ENCODE data around the gene DUSP3.

The DUSP3 gene

DNA sequence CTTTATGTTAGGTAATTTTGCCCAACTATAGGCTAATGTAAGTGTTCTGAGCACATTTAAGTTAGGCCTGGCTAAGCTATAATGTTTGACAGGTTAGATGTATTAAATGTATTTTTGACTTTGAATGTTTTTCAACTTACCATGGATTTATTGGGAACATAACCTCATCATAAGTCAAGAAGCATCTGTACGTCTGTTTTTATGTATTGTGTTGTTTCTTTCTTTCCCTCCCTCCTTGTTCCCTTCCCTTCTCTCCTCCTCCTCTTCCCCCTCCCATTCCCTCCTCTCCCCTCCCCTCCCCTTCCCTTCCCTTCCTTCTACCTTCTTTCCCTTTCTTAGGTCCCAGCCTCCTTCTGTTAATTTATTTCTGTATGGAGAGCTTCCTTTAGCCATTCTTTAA is 10.7 kb upstream of the DUSP3 start:
- Mint-ChIP-seq H3K36me3 (no peaks in the 10 kb centered on the region), H3K27ac (no peak overlapping the region), H3K9me3 (peaks cover 1% of the 10 kb centered on the region), H3K4me1 (peaks cover 7% of the 10 kb centered on the region), H3K27me3 (peaks cover 17% of the 10 kb centered on the region), H3K4me3 (no peak overlapping the region)
- ATAC-seq (ENCODE audit: low read depth) (no peak), DNase-seq (ENCODE audit: low spot score in 2 of 2) (no peak)

DNA sequence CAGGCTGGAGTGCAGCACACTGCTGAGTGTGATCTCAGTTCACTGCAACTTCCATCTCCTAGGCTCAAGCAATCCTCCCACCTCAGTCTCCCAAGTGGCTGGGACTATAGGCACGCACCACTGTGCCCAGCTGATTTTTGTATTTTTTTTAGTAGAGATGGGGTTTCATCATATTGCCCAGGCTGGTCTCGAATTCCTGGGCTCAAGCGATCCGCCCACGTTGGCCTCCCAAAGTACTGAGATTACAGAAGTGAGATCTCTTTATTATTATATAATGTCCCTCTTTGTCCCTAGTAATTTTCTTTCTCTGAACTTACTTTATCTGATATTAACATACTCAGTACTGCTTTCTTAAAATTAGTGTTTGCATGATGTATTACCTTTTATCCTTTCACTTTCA is 9.8 kb upstream of the DUSP3 start:
- Mint-ChIP-seq H3K27me3 (peaks cover 15% of the 10 kb centered on the region), H3K9me3 (peaks cover 1% of the 10 kb centered on the region), H3K4me3 (no peak overlapping the region), H3K27ac (no peak overlapping the region), H3K36me3 (no peaks in the 10 kb centered on the region), H3K4me1 (peaks cover 7% of the 10 kb centered on the region)
- no peak for ATAC-seq (ENCODE audit: low read depth)
- no peak for DNase-seq (ENCODE audit: low spot score in 2 of 2)

DNA sequence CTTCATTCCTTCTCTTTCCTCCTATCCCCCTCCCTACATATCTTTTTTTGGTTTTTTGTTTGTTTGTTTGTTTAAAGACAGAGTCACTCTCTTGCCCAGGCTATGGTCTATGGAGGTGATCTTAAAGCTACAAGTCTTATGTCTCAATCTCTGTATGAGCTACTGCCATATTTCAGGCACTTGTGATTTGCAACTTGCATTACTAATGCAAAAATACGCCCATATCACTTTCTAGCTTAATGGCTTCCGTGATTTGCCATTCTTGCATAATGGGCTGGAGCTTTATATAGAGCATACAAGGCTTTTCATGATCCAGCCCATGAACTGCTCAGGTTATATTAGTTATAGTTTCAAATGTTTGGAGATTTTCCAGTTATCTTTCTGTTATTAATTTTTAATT is 9.0 kb upstream of the DUSP3 start:
- no peak for DNase-seq (ENCODE audit: low spot score in 2 of 2)
- H3K9me3 Mint-ChIP-seq = peaks cover 1% of the 10 kb centered on the region
- H3K4me1 Mint-ChIP-seq = peaks cover 7% of the 10 kb centered on the region
- H3K36me3 Mint-ChIP-seq = no peaks in the 10 kb centered on the region
- peaks cover 17% of the 10 kb centered on the region for H3K27me3 Mint-ChIP-seq
- ATAC-seq (ENCODE audit: low read depth) = no peak
- H3K4me3 Mint-ChIP-seq = no peak overlapping the region
- no peak overlapping the region for H3K27ac Mint-ChIP-seq

DNA sequence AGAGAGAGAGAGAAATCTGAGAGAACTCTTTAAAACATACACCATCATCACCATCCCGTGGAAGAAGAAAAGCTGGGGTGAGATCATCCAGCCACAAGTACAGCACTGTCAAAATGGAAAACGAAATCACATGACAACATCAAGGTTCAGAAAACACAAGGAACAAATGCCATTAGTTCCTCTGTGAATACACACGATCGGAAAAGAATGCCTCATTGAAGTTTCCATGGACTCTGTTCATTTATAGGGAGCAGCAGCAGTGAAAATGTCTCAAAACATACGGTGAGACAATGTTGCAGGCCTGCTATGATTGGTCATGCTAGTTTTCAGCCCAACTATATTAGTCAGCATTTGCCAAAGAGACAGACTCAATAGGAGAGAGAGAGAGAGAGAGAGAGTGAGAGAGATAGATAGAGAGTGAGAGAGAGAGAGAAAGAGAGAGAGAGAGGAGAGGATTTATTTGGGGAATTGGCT is 5.9 kb upstream of the DUSP3 start:
- Mint-ChIP-seq H3K4me3 (no peak overlapping the region), H3K27ac (no peak overlapping the region), H3K36me3 (no peaks in the 10 kb centered on the region), H3K4me1 (peaks cover 2% of the 10 kb centered on the region), H3K9me3 (peaks cover under 1% of the 10 kb centered on the region), H3K27me3 (peaks cover 25% of the 10 kb centered on the region)
- ATAC-seq (ENCODE audit: low read depth) = no peak
- no peak for DNase-seq (ENCODE audit: low spot score in 2 of 2)

DNA sequence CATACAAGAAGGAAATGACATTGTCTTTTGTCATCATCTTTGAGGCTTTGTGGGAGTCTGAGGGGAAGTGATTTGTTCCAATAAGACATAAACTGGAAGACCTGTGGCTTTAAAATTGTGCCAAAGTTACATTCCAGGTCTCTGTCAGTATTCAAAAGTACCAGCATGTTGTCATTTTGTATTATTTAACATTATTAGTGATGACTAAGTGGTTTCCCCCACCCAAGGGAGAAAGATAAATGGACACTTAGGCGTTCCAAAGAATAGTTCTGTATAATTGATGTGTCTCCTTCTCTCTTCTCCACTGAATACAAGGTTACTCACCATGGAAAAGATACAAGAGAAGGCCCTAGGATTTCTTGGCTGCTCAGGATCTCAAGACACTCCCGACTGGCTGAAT is 5.3 kb upstream of the DUSP3 start:
- DNase-seq (ENCODE audit: low spot score in 2 of 2) (no peak), ATAC-seq (ENCODE audit: low read depth) (no peak)
- Mint-ChIP-seq H3K27ac (no peak overlapping the region), H3K4me3 (no peak overlapping the region), H3K9me3 (no peaks in the 10 kb centered on the region), H3K4me1 (peaks cover 4% of the 10 kb centered on the region), H3K36me3 (no peaks in the 10 kb centered on the region), H3K27me3 (peaks cover 23% of the 10 kb centered on the region)

DNA sequence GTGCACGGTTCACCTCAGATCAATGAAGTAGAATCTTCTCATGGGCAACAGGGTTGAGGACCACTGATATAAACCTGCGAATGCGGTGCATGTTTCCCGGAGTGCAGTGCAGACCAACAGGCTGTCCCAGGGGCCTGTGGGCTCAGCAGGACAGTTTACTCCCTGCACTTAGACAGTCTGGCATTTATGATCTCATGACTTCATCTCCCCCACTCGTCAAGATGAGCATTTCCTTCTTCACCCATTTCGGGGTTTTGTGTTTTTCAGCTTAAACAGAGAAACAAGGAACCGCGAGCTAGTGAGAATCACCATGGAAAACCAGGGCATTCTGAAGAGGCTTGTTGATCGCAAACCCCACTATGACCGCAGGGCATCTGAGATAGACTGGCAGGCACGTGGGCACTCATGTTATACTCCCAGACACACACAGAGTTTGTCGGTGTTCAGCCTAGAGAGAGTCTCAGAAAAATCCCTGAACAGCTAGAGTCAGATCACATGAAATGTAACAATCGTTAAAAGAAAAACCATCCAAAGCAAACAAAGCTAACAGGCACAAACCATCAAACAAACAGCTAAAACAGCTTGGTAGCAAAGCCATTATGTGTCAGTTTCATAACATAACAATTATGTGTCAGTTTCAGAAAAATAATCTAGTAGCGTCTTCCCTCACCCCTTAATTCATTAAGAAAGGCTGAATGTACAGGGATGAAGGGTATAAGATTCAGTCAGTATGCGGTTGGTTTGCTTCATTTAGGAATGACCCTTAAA is 4.3 kb upstream of the DUSP3 start:
- DNase-seq (ENCODE audit: low spot score in 2 of 2) (no peak), ATAC-seq (ENCODE audit: low read depth) (no peak)
- no peak overlapping the region for H3K4me3 Mint-ChIP-seq
- H3K9me3 Mint-ChIP-seq = no peaks in the 10 kb centered on the region
- peaks cover 4% of the 10 kb centered on the region for H3K4me1 Mint-ChIP-seq
- peaks cover 23% of the 10 kb centered on the region for H3K27me3 Mint-ChIP-seq
- H3K27ac Mint-ChIP-seq = no peak overlapping the region
- no peaks in the 10 kb centered on the region for H3K36me3 Mint-ChIP-seq

DNA sequence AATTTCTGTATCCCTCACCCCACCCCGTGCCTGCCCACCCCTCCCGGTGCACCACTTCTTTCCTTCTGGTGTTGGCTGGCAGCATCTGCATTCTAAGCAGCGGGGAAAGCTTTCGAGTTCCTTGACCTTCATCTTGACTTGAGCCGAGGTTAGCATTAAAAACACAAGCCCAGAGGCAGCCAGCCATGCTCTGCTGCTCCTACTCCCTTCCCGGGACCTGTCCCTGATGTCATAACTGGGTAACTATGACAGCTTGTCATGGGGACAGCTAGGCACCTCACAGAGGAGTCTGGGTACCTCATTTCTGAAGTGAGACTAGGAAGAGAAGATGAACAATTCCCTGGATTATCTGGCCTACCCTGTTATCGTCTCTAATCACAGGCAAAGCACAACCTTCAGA is 1.4 kb upstream of the DUSP3 start, which contains the start of gene CFAP97D1:
Gene CFAP97D1, plus strand, starts transcription at position 301 of the 400 bp plus-strand sequence. Its CDS starts 28 bp downstream, at position 329.
- peaks cover 18% of the 10 kb centered on the region for H3K27me3 Mint-ChIP-seq
- peaks cover 4% of the 10 kb centered on the region for H3K4me1 Mint-ChIP-seq
- no peaks in the 10 kb centered on the region for H3K36me3 Mint-ChIP-seq
- peak within 1 kb of the TSS; percentile 65 for H3K4me3 Mint-ChIP-seq
- ATAC-seq (ENCODE audit: low read depth) = no peak
- H3K27ac Mint-ChIP-seq = no peak within 1 kb of the TSS
- DNase-seq (ENCODE audit: low spot score in 2 of 2) = no peak
- no peaks in the 10 kb centered on the region for H3K9me3 Mint-ChIP-seq

DNA sequence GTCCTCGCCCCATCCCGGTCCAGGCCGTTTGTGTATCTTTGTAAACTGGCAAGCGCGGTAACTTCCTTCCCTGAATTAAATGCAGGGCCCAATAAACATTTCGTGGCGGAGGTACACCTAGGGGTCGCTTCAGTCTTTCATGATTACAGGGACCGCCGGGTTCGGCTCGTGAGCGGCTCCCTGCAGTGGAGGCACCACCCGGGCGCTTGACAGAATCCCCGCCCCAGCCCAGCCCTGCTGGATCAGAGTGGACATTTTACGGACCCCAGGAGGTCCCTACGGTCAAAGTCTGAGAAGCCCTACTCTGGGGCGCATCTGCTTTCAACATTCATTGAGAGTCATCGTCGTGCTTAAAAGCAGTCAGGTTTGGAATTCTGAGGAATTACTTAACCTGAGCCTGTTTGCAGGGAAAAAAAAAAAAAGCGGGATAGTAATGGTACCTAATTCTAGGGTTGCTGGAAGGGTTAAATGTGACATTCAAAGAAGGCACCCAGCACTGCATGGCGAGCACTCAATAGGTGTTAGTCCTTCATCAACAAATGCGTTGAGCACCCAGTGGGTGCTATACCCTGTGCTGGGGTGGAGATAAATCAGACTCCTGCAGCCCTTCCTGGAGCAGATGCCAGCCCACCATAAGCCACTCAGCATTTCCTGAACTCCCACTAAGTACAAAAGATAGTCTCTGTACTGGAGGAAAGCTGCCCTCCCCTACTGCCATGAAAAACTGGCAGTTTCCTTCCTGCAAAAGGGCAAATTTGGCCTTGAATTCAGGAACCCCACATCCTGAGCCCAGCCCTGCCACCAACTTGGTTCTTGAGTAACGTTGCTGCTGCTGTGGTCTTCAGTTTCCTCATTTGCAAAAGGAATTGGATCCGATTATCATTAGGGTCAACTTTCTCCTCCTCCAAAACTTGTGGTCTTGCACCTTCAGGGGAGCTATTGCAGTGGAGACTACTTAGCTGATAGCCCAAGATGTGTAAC is 658 bp upstream of the DUSP3 start:
- no peaks in the 10 kb centered on the region for H3K36me3 Mint-ChIP-seq
- H3K4me1 Mint-ChIP-seq = peaks cover 4% of the 10 kb centered on the region
- no peak overlapping the region for H3K27ac Mint-ChIP-seq
- peaks cover 16% of the 10 kb centered on the region for H3K27me3 Mint-ChIP-seq
- H3K4me3 Mint-ChIP-seq = peak overlapping the region; percentile 65
- no peaks in the 10 kb centered on the region for H3K9me3 Mint-ChIP-seq
- peak; percentile 27 for ATAC-seq (ENCODE audit: low read depth)
- DNase-seq (ENCODE audit: low spot score in 2 of 2) = no peak

DNA sequence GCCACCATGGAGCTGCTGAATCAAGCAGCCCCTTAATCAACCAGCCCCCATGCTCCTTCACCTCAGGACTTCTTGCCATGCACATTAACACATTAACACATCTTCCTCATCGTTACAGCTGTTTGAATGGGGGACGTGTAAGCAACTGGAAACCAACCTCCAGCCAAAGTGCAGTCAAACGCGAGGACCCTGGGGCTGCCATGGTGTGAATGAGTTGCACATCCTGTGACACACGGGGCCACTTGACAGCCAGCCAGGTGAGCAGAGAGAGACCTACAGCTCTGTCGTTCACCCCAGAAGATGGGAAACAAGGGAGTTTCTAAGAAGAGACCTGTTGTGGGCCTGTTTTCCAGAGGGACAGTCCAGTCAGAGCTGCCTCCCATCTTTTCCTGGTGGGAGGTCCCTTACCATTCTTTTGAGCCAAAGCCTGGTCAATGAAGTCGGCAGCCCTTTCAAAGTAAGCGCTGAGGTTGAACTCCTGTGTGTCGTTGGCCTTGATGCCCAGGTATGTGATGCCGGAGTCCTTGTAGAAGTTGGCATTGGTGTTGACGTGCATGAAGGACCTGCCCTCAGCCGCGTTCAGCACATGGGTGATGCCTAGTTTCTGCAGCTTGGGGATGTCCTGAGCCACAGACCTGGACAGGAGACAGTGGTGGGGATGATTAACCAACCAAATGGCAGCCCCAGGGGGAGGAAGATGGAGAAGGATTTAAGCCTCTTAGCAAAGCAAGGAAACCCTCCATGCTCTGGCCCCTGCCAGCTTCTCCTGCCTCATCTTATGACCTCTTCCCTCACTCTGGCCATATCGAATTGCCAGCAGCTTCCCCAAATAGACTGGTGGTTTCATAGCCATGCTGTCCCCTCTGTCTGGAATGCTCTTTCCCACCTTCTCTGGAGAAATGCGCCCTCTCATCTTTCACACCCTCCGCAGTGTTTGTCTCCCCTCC is 4.2 kb downstream of the DUSP3 start:
- Mint-ChIP-seq H3K27ac (no peak overlapping the region), H3K36me3 (peaks cover 10% of the 10 kb centered on the region), H3K27me3 (no peaks in the 10 kb centered on the region), H3K4me3 (no peak overlapping the region), H3K4me1 (peaks cover 15% of the 10 kb centered on the region), H3K9me3 (no peaks in the 10 kb centered on the region)
- ATAC-seq (ENCODE audit: low read depth) = no peak
- DNase-seq (ENCODE audit: low spot score in 2 of 2) = no peak

DNA sequence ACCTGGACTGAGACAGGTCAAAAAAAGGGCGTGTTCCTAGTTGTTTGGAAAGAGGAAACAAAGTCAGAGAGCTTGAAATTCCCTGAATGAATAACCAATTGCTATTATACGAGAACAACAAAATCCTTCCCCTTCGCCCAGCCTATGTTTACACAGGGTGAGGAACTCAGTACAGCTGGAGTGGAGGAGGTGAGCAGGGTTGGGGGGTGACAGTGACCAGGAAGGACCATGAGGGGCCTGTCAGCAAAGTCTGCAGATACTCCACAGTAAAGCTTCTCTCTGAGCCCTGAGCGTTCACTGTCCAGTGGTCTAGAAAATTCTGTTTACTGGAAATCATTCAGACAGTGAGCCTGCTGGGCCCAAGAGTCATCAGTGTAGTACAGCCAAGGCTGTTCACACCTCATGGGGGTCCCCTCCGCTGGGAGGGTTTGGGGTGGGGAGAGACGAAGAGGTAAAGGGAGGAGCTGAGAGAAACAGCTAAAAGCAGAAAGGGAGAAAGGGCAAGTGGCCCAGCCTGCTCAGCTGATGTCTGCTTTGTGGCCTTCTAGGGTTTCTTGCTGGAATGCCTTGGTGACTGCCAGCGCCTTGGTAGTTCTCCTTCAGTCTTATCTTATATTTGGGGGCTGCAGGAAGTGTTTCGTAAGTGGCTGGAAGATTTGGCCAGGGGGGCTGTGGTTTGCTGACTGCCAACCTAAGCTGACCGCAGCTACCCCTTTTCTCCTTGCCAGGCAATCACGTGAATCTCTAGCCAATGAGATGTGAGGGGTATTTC is 5.7 kb downstream of the DUSP3 start:
- peak overlapping the region; percentile 35 for H3K4me3 Mint-ChIP-seq
- no peaks in the 10 kb centered on the region for H3K27me3 Mint-ChIP-seq
- peak; percentile 17 for ATAC-seq (ENCODE audit: low read depth)
- H3K4me1 Mint-ChIP-seq = peaks cover 18% of the 10 kb centered on the region
- DNase-seq (ENCODE audit: low spot score in 2 of 2) = no peak
- H3K9me3 Mint-ChIP-seq = no peaks in the 10 kb centered on the region
- H3K36me3 Mint-ChIP-seq = peaks cover 13% of the 10 kb centered on the region
- peak overlapping the region; percentile 62 for H3K27ac Mint-ChIP-seq

DNA sequence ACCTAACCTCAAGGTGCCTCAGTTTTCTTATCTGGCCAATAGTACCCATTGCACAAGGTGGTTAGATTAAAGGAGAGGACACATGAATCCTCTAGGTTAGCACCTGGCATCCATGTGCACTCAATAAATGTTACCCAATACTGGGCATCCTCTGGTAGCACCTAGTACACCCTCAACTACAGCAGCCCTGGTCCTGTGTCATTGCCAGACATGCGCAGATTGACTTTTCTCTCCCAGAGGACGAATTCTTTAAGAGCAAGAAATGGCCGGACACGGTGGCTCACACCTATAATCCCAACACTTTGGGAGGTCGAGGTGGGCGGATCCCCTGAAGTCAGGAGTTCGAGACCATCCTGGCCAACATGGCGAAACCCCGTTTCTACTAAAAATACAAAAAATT is 7.3 kb downstream of the DUSP3 start:
- Mint-ChIP-seq H3K36me3 (peaks cover 13% of the 10 kb centered on the region), H3K27me3 (no peaks in the 10 kb centered on the region), H3K4me1 (peaks cover 18% of the 10 kb centered on the region), H3K9me3 (no peaks in the 10 kb centered on the region), H3K4me3 (no peak overlapping the region), H3K27ac (no peak overlapping the region)
- DNase-seq (ENCODE audit: low spot score in 2 of 2) = no peak
- no peak for ATAC-seq (ENCODE audit: low read depth)

DNA sequence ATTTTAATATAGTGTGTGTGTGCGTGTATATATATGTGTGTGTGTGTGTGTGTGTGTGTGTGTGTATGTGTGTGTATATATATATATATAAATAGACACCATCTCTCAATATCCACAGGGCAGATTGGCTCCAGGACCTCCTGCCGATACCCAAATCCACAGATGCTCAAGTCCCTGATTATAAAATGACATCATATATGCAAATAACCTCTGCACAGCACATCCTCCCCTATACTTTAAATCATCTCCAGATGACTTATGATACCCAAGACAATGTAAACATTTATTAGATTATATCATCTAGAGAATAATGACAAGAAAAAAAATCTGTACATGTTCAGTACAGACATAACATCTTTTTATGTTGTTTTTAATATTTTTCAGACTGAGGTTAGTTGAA is 7.8 kb downstream of the DUSP3 start:
- peaks cover 13% of the 10 kb centered on the region for H3K36me3 Mint-ChIP-seq
- peaks cover 18% of the 10 kb centered on the region for H3K4me1 Mint-ChIP-seq
- H3K27me3 Mint-ChIP-seq = no peaks in the 10 kb centered on the region
- ATAC-seq (ENCODE audit: low read depth) = no peak
- H3K4me3 Mint-ChIP-seq = no peak overlapping the region
- no peak for DNase-seq (ENCODE audit: low spot score in 2 of 2)
- no peaks in the 10 kb centered on the region for H3K9me3 Mint-ChIP-seq
- no peak overlapping the region for H3K27ac Mint-ChIP-seq

DNA sequence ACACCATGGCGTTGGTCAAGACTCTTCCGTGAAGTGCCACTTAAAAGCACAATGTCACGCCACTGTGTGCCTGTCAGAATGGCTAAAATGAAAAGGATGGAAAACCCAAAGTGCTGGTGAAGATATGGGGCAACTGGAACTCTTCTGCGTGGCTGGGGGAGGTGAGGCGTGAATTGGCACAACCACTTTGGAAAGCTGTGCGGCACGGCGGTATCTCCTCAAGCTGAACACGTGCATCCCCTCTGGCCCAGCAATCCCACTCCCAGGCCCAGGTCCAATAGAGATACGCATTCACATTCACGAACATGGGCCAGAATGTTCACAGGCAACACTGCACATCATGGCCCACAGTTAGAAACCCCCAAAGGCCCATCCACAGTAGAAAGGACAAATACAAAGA is 8.9 kb downstream of the DUSP3 start:
- H3K27me3 Mint-ChIP-seq = no peaks in the 10 kb centered on the region
- H3K27ac Mint-ChIP-seq = no peak overlapping the region
- H3K4me3 Mint-ChIP-seq = no peak overlapping the region
- ATAC-seq (ENCODE audit: low read depth) = no peak
- DNase-seq (ENCODE audit: low spot score in 2 of 2) = no peak
- no peaks in the 10 kb centered on the region for H3K9me3 Mint-ChIP-seq
- peaks cover 18% of the 10 kb centered on the region for H3K4me1 Mint-ChIP-seq
- peaks cover 13% of the 10 kb centered on the region for H3K36me3 Mint-ChIP-seq
